COR-L47 (cell line): ENCODE results near the gene NREP.

Experiments
- DNase-seq: peaks from one replicate; lab custom pipeline; 2025; lab: John Stamatoyannopoulos, UW

The NREP gene

GRCh38 chr5:111695991-111696390, 61.0 kb downstream of the NREP start:
- DNase-seq: no peak

- DNase-seq: no peak
These were observed 62.9 kb downstream of the NREP start for GRCh38 chr5:111694133-111694532.

GRCh38 chr5:111691914-111692313, 65.1 kb downstream of the NREP start:
- DNase-seq: no peak

GRCh38 chr5:111691508-111691907, 65.5 kb downstream of the NREP start:
- DNase-seq: no peak

- no peak for DNase-seq
These were observed 67.5 kb downstream of the NREP start for GRCh38 chr5:111689357-111689935.

GRCh38 chr5:111685969-111686368, 71.0 kb downstream of the NREP start:
- DNase-seq: peak; percentile 39

GRCh38 chr5:111682641-111683040, 74.4 kb downstream of the NREP start:
- no peak for DNase-seq

- no peak for DNase-seq
These were observed 74.9 kb downstream of the NREP start for GRCh38 chr5:111682121-111682520.

GRCh38 chr5:111681414-111682120, 75.4 kb downstream of the NREP start:
- DNase-seq: no peak

GRCh38 chr5:111680737-111681413, 76.1 kb downstream of the NREP start:
- peak; percentile 60 for DNase-seq

GRCh38 chr5:111679611-111680010, 77.4 kb downstream of the NREP start:
- no peak for DNase-seq
